IPS-NIHi11 (cell line): Measurements from ENCODE around the gene TRIM4.
"Not testable (repeated sequence)": the region's sequence is repeated elsewhere in the genome, so short reads cannot be mapped to it uniquely, and the experiment has no call there.

ENCODE experiments used
- DNase-seq: peaks from one replicate; pipeline ENCODE4 v3.0.0; 2012; ENCODE audit warnings: mixed read lengths, low spot score

The TRIM4 gene

GRCh38 chr7:99918959-99919813, at the start of gene TRIM4:
Gene TRIM4, minus strand, starts transcription at chr7:99919530. Its CDS starts 129 bp downstream, at chr7:99919401.
- DNase-seq, result peak; percentile 86

GRCh38 chr7:99958564-99959227, 39.4 kb upstream of the TRIM4 start:
- no peak for DNase-seq

- DNase-seq, result no peak
Measured at GRCh38 chr7:99955247-99955646, 35.9 kb upstream of the TRIM4 start.

- DNase-seq, result not testable (repeated sequence)
Measured at GRCh38 chr7:99954643-99955042, 35.3 kb upstream of the TRIM4 start.

GRCh38 chr7:99953649-99954048, 34.3 kb upstream of the TRIM4 start:
- no peak for DNase-seq

- not testable (repeated sequence) for DNase-seq
Measured at GRCh38 chr7:99952649-99953048, 33.3 kb upstream of the TRIM4 start.

- not testable (repeated sequence) for DNase-seq
Measured at GRCh38 chr7:99950819-99951218, 31.5 kb upstream of the TRIM4 start.

- no peak for DNase-seq
Measured at GRCh38 chr7:99949645-99950228, 30.4 kb upstream of the TRIM4 start.

- no peak for DNase-seq
Measured at GRCh38 chr7:99947608-99948007, 28.3 kb upstream of the TRIM4 start.

GRCh38 chr7:99944497-99945070, 25.3 kb upstream of the TRIM4 start:
- DNase-seq, result no peak

GRCh38 chr7:99943641-99944496, 24.5 kb upstream of the TRIM4 start:
- peak; percentile 47 for DNase-seq

- no peak for DNase-seq
Measured at GRCh38 chr7:99938296-99938695, 19.0 kb upstream of the TRIM4 start.

GRCh38 chr7:99935009-99935408, 15.7 kb upstream of the TRIM4 start:
- DNase-seq, result not testable (repeated sequence)

- no peak for DNase-seq
Measured at GRCh38 chr7:99930376-99930775, 11.0 kb upstream of the TRIM4 start.

GRCh38 chr7:99929730-99930053, 10.4 kb upstream of the TRIM4 start:
- no peak for DNase-seq

GRCh38 chr7:99928994-99929729, 9.8 kb upstream of the TRIM4 start, which contains the start of gene GJC3:
Gene GJC3, minus strand, starts transcription at chr7:99929620. Its CDS starts 0 bp downstream, at chr7:99929620.
- DNase-seq, result peak; percentile 83

- DNase-seq, result no peak
Measured at GRCh38 chr7:99928188-99928587, 8.9 kb upstream of the TRIM4 start.

GRCh38 chr7:99927536-99927935, 8.2 kb upstream of the TRIM4 start:
- DNase-seq, result no peak

- no peak for DNase-seq
Measured at GRCh38 chr7:99926321-99926720, 7.0 kb upstream of the TRIM4 start.

GRCh38 chr7:99923200-99923599, 3.9 kb upstream of the TRIM4 start:
- no peak for DNase-seq

- DNase-seq, result no peak
Measured at GRCh38 chr7:99920149-99920548, 819 bp upstream of the TRIM4 start.
